Retinal pigment epithelial cell (primary cell): ENCODE results near the gene PKM.

Experiments used
- DNase-seq: peaks from one replicate; pipeline ENCODE4 v3.0.0-alpha.2; 2010; ENCODE audit warnings: low read depth
- H3K4me3 ChIP-seq: 2 replicates; pipeline ENCODE4 v1.5.1; 2011; ENCODE audit warnings: mild to moderate bottlenecking, low read length, control low read depth, moderate library complexity
- CTCF ChIP-seq: conservative IDR thresholded peaks from 2 replicates; pipeline ENCODE4 v1.5.1; 2011; ENCODE audit warnings: low read depth, low read length, control low read depth, inconsistent platforms

Gene PKM

GRCh38 chr15:72272213-72272996 lies 41.4 kb upstream of the PKM start, which contains the start of gene PARP6:
Gene PARP6 (minus strand): TSS chr15:72272554. CDS start chr15:72267477, 5,077 bp downstream.
- peak; percentile 93 for DNase-seq
- peak within 1 kb of the TSS; percentile 88 for H3K4me3 ChIP-seq
- peak; percentile 70 for TF ChIP-seq CTCF

GRCh38 chr15:72271895-72272212 lies 40.9 kb upstream of the PKM start:
- no peak for DNase-seq
- peak overlapping the region; percentile 88 for H3K4me3 ChIP-seq
- no peak for TF ChIP-seq CTCF

GRCh38 chr15:72271221-72271620 lies 40.2 kb upstream of the PKM start:
- no peak for DNase-seq
- peak overlapping the region; percentile 88 for H3K4me3 ChIP-seq
- no peak for TF ChIP-seq CTCF

- H3K4me3 ChIP-seq: no peak overlapping the region
- TF ChIP-seq CTCF: no peak
- DNase-seq: no peak
These were observed 38.7 kb upstream of the PKM start for GRCh38 chr15:72269739-72270138.

GRCh38 chr15:72265031-72265430 lies 34.0 kb upstream of the PKM start:
- no peak for DNase-seq
- H3K4me3 ChIP-seq: no peak overlapping the region

GRCh38 chr15:72252663-72253299 lies 21.8 kb upstream of the PKM start:
- no peak for TF ChIP-seq CTCF
- DNase-seq: no peak
- no peak overlapping the region for H3K4me3 ChIP-seq

More at GRCh38 chr15:72265031-72265430, 34.0 kb upstream of the PKM start:
- TF ChIP-seq CTCF: no peak
